ENCODE measurements around the gene BACE1.

DNA sequence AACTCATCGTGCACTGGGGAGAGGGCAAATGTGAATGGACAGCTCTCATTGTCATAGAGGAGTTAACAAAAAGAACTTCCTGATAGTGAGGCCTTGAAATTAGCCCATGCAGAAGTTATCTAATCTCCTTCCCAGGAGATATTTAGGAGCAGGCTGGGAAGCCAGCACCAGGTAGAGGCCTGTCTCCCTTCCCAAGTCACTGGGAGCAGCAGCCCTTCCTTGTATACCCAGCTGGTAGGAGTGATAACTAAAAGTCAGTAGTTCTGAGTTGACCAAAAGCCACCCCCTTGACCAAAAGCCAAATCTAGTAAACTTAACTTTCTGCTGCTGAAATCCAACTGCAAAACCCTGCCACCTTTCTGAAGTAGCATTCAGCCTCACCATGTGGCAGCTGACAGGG lies 26.3 kb downstream of the BACE1 start:
- TF ChIP-seq, protein P1, sequence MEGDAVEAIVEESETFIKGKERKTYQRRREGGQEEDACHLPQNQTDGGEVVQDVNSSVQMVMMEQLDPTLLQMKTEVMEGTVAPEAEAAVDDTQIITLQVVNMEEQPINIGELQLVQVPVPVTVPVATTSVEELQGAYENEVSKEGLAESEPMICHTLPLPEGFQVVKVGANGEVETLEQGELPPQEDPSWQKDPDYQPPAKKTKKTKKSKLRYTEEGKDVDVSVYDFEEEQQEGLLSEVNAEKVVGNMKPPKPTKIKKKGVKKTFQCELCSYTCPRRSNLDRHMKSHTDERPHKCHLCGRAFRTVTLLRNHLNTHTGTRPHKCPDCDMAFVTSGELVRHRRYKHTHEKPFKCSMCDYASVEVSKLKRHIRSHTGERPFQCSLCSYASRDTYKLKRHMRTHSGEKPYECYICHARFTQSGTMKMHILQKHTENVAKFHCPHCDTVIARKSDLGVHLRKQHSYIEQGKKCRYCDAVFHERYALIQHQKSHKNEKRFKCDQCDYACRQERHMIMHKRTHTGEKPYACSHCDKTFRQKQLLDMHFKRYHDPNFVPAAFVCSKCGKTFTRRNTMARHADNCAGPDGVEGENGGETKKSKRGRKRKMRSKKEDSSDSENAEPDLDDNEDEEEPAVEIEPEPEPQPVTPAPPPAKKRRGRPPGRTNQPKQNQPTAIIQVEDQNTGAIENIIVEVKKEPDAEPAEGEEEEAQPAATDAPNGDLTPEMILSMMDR (IDR thresholded peaks at IDR 0.05; ENCODE audit: low read depth, low read length, poor library complexity, severe bottlenecking), result no peak
- no peak for TF ChIP-seq EZH2phosphoT487 (IDR thresholded peaks at IDR 0.05; ENCODE audit: borderline replicate concordance, low read length)

Measured in DOHH2 (cell line).